ENCODE data around the gene CDYL2.

GRCh38 chr16:80611930-80612327 lies 192.5 kb downstream of the CDYL2 start:
- no peak for TF ChIP-seq CTCF (IDR thresholded peaks at IDR 0.05)
- TF ChIP-seq TP53 (CRISPR knock-in tag; IDR thresholded peaks at IDR 0.05) = no peak
- TF ChIP-seq JUN (CRISPR knock-in tag; IDR thresholded peaks at IDR 0.05) = no peak
- TF ChIP-seq TEAD4 (CRISPR knock-in tag; IDR thresholded peaks at IDR 0.05) = no peak
- TF ChIP-seq ELF4 (CRISPR knock-in tag; IDR thresholded peaks at IDR 0.05; ENCODE audit: low read depth) = no peak
- TF ChIP-seq NFYB (CRISPR knock-in tag; conservative IDR thresholded peaks at IDR 0.05; ENCODE audit: low read depth) = no peak
- TF ChIP-seq, protein P1, sequence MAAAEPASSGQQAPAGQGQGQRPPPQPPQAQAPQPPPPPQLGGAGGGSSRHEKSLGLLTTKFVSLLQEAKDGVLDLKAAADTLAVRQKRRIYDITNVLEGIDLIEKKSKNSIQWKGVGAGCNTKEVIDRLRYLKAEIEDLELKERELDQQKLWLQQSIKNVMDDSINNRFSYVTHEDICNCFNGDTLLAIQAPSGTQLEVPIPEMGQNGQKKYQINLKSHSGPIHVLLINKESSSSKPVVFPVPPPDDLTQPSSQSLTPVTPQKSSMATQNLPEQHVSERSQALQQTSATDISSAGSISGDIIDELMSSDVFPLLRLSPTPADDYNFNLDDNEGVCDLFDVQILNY (CRISPR knock-in tag; IDR thresholded peaks at IDR 0.05) = no peak
- TF ChIP-seq MAX (CRISPR knock-in tag; IDR thresholded peaks at IDR 0.05) = no peak
